K562 (cell line): Measurements from ENCODE around the gene PARD3. TPM values are rescaled to one million over a fixed set of nuclear protein-coding genes. Genes with fewer than 3 reads are reported as not detected.
"Not testable (repeated sequence)": the region's sequence is repeated elsewhere in the genome, so short reads cannot be mapped to it uniquely, and the experiment has no call there.

ENCODE experiments used
- ATAC-seq: fragments of 200-7000 bp; cut with Tn5 transposase; 3 replicates; pipeline ENCODE4 v1.9.1; 2020; ENCODE audit warnings: moderate library complexity
- BruUV-seq: library from RNA; stranded (reverse); fragments of 400-500 nt; replicated peaks from 2 replicates; lab custom pipeline; 2021; lab: Mats Ljungman, UMichigan
- CTCF ChIA-PET: fragments of 300-600 bp; formaldehyde crosslinking; extraction: SDS; loops from one replicate; lab custom pipeline; 2021; ENCODE audit warnings: low intra/inter-chr PET ratio; lab: Yijun Ruan, JAX
- POLR2A ChIA-PET: fragments of 300-600, 350-650 bp; sonication (Branson Sonifier 250); formaldehyde crosslinking; extraction: SDS; loops from one replicate; lab custom pipeline; 2021; ENCODE audit warnings: antibody characterized with exemption, inconsistent platforms; lab: Yijun Ruan, JAX
- DNase-seq, 4 experiments: peaks; one replicate each; pipeline versions ENCODE4 v3.0.0 to v3.0.0-alpha.2; 2011 to 2018; ENCODE audit warnings: low spot score in 3 of 4, mixed read lengths in 3 of 4; ENCODE audit errors: extremely low read depth in 1 of 4
- FAIRE-seq: peaks from 2 replicates; lab custom pipeline; 2011; peaks lifted over from hg19 to GRCh38; lab: Jason Lieb, UNC
- H2AFZ ChIP-seq: 2 replicates; pipeline ENCODE4 v1.6.0; 2011; ENCODE audit warnings: low read depth, low read length, control low read depth, inconsistent platforms
- H3K27ac ChIP-seq: fragments of 200-600 bp; 3 replicates; pipeline ENCODE4 v1.8.0; 2011; ENCODE audit warnings: low read depth, mild to moderate bottlenecking, control low read depth, inconsistent platforms, low read length, moderate library complexity, mixed read lengths; ENCODE audit errors: extremely low read depth
- H3K27me3 ChIP-seq, 2 experiments: fragments of 300-600 bp in 1 of 2; 2 replicates in 1 of 2; 3 replicates in 1 of 2; pipeline versions ENCODE4 v1.6.0 to v1.8.0; 2011; ENCODE audit warnings: inconsistent platforms in 2 of 2, low read length in 2 of 2, mild to moderate bottlenecking in 1 of 2, mixed read lengths in 1 of 2, moderate library complexity in 1 of 2; ENCODE audit not compliant: control insufficient read depth in 2 of 2, insufficient read depth in 2 of 2
- H3K36me3 ChIP-seq: fragments of 300-600 bp; 3 replicates; pipeline ENCODE4 v1.8.0; 2011; ENCODE audit warnings: mild to moderate bottlenecking, low read length, inconsistent platforms; ENCODE audit not compliant: control insufficient read depth, insufficient read depth
- H3K4me1 ChIP-seq, 2 experiments: fragments of 200-600 bp in 1 of 2; replicated peaks in 1 of 2; 2 replicates in 1 of 2; 3 replicates in 1 of 2; pipeline versions ENCODE4 v1.5.1 to v1.8.0; 2011; ENCODE audit warnings: inconsistent platforms in 2 of 2, low read length in 2 of 2, mild to moderate bottlenecking in 1 of 2, mixed read lengths in 1 of 2, moderate library complexity in 1 of 2; ENCODE audit not compliant: control insufficient read depth in 2 of 2, insufficient read depth in 2 of 2
- H3K4me2 ChIP-seq: 2 replicates; pipeline ENCODE4 v1.6.1; 2011; ENCODE audit warnings: low read length, control low read depth, inconsistent platforms, mixed read lengths; ENCODE audit not compliant: insufficient read depth
- H3K4me3 ChIP-seq: fragments of 200-600 bp; sonication (generic), shearing (Covaris generic); 2 replicates; pipeline ENCODE4 v1.5.1; 2016; ENCODE audit warnings: control low read depth, inconsistent platforms
- H3K79me2 ChIP-seq: fragments of 200-600 bp; 3 replicates; pipeline ENCODE4 v1.8.0; 2011; ENCODE audit warnings: low read length, inconsistent platforms; ENCODE audit not compliant: control insufficient read depth, insufficient read depth
- H3K9ac ChIP-seq, 2 experiments: 2 replicates each; pipeline versions ENCODE4 v1.6.0 to v1.6.1; 2011; ENCODE audit warnings: low read depth in 2 of 2, low read length in 2 of 2, control low read depth in 1 of 2, inconsistent platforms in 1 of 2, mild to moderate bottlenecking in 1 of 2, mixed read lengths in 1 of 2; ENCODE audit not compliant: insufficient read depth in 1 of 2
- H3K9me1 ChIP-seq: one replicate; pipeline ENCODE4 v1.6.0; 2011; ENCODE audit warnings: inconsistent platforms, mild to moderate bottlenecking, low read length, moderate library complexity; ENCODE audit not compliant: control insufficient read depth, insufficient read depth
- H3K9me3 ChIP-seq: replicated peaks from 2 replicates; pipeline ENCODE4 v1.5.1; 2011; ENCODE audit warnings: low read depth, low read length, inconsistent platforms; ENCODE audit not compliant: control insufficient read depth, insufficient read depth
- H4K20me1 ChIP-seq: replicated peaks from 2 replicates; pipeline ENCODE4 v1.6.1; 2011; ENCODE audit warnings: low read length, inconsistent platforms, mixed read lengths; ENCODE audit not compliant: control insufficient read depth, insufficient read depth
- ARID4B ChIP-seq: sonication (generic); formaldehyde crosslinking; IDR thresholded peaks from 2 replicates; pipeline ENCODE4 v1.8.0; 2022; ENCODE audit warnings: mild to moderate bottlenecking, missing genetic modification reagents
- ARNT ChIP-seq, 2 experiments: fragments of 450-650 bp; IDR thresholded peaks; 2 replicates each; pipeline ENCODE4 v1.6.1; 2016; ENCODE audit warnings: mild to moderate bottlenecking in 1 of 2
- BRCA1 ChIP-seq, 2 experiments: fragments of 450-650 bp in 1 of 2; sonication (generic) in 1 of 2; formaldehyde crosslinking in 1 of 2; IDR thresholded peaks; 2 replicates each; pipeline versions ENCODE4 v1.5.0 to v1.6.1; 2017 to 2020; ENCODE audit warnings: mild to moderate bottlenecking in 1 of 2, missing genetic modification reagents in 1 of 2
- EWSR1 ChIP-seq: fragments of 450-650 bp; IDR thresholded peaks from 2 replicates; pipeline ENCODE4 v1.6.1; 2018; ENCODE audit warnings: borderline replicate concordance, mild to moderate bottlenecking, low read depth, moderate library complexity; ENCODE audit not compliant: partially characterized antibody
- MEF2A ChIP-seq: IDR thresholded peaks from 2 replicates; pipeline ENCODE4 v1.6.1; 2011; ENCODE audit warnings: low read depth, mild to moderate bottlenecking, low read length, moderate library complexity; ENCODE audit not compliant: control insufficient read depth
- SP2 ChIP-seq: IDR thresholded peaks from 2 replicates; pipeline ENCODE4 v1.6.1; 2011; ENCODE audit warnings: mild to moderate bottlenecking, low read depth, low read length, moderate library complexity; ENCODE audit not compliant: poor library complexity, severe bottlenecking; ENCODE audit errors: extremely low read depth
- STAG1 ChIP-seq: sonication (generic); formaldehyde crosslinking; IDR thresholded peaks from 2 replicates; pipeline ENCODE4 v1.5.0; 2020; ENCODE audit warnings: missing genetic modification reagents, borderline replicate concordance
- ZBTB33 ChIP-seq: sonication (generic); formaldehyde crosslinking; IDR thresholded peaks from 2 replicates; pipeline ENCODE4 v1.8.1; 2023; ENCODE audit warnings: mild to moderate bottlenecking, missing genetic modification reagents
- WGBS: fragments of 100-300 bp; shearing (Covaris generic); methylation state at CpG from one replicate; pipeline ENCODE4 v1.1.6; 2016; ENCODE audit warnings: low coverage, mixed read lengths; ENCODE audit not compliant: insufficient coverage; ENCODE audit errors: missing lambda C conversion rate; 5-methylcytosine and 5-hydroxymethylcytosine counted together
- in situ Hi-C: fragments of 300-500 bp; cut with MboI; formaldehyde crosslinking; loops from 4 replicates; pipeline ENCODE4 v1.15.0; 2018; ENCODE audit warnings: inconsistent platforms, mixed read lengths
- intact Hi-C: fragments of 100-400 bp; cut with micrococcal nuclease; formaldehyde crosslinking; loops from 2 replicates; pipeline ENCODE4 v1.14.2; 2022
- polyA plus RNA-seq, 8 experiments: library from polyadenylated mRNA; depleted of rRNA in 4 of 8; stranded (reverse) in 5 of 8; unstranded in 3 of 8; fragments of >200 nt; fragmentation: Nextera tagmentation in 2 of 8; fragmentation: Illumina TruSeq in 1 of 8; extraction: Ambion mirVana in 2 of 8; extraction: Trizol in 1 of 8; gene quantifications; 2 replicates each; pipeline versions ENCODE4 v1.2.1 to v1.2.3, GENCODE V29; 2011 to 2014; ENCODE audit warnings: inconsistent platforms in 1 of 8, missing spikeins in 1 of 8
- total RNA-seq, 7 experiments: library from RNA; depleted of rRNA in 6 of 7; stranded (reverse); fragments of >200 nt in 6 of 7; fragmentation: Illumina TruSeq in 2 of 7; extraction: Trizol in 2 of 7; gene quantifications; 2 replicates each; pipeline versions ENCODE4 v1.2.1 to v1.2.3, GENCODE V29; 2011 to 2021; ENCODE audit warnings: low replicate concordance in 1 of 7

Gene PARD3
- total and polyA plus RNA-seq, 9 of the 15 experiments (the other 6 are each of a cell fraction or from before 2014, with no cell fraction given), result 2.7 to 11.7 (median 7.7) TPM

- not testable (repeated sequence) for FAIRE-seq, H3K9ac ChIP-seq, H3K27ac ChIP-seq
Observed at GRCh38 chr10:34757181-34757580, 57.9 kb downstream of the PARD3 start.

GRCh38 chr10:34756584-34756983 lies 58.5 kb downstream of the PARD3 start:
- BruUV-seq, result no TSS peak
- CTCF ChIA-PET, result no interaction called here
- no peaks in the 10 kb centered on the region for H3K79me2 ChIP-seq
- TF ChIP-seq ARNT (IDR thresholded peaks at IDR 0.05) (no peak), BRCA1 (IDR thresholded peaks at IDR 0.05) (no peak), BRCA1 (CRISPR knock-in tag; IDR thresholded peaks at IDR 0.05) (no peak), STAG1 (CRISPR knock-in tag) (no peak), ARID4B (no peak), ZBTB33 (no peak), MEF2A (no peak), EWSR1 (no peak), SP2 (no peak)

More at GRCh38 chr10:34757181-34757580, 57.9 kb downstream of the PARD3 start:
- DNase-seq, H3K9me3 ChIP-seq, in situ Hi-C loops, H3K4me3 ChIP-seq, BruUV-seq, H3K9me1 ChIP-seq, H3K4me1 ChIP-seq, ATAC-seq, intact Hi-C loops, POLR2A ChIA-PET, H3K27me3 ChIP-seq, H2AFZ ChIP-seq, H4K20me1 ChIP-seq, H3K4me2 ChIP-seq, CTCF ChIA-PET, H3K79me2 ChIP-seq, H3K36me3 ChIP-seq: not testable (repeated sequence)
- WGBS, result 54% methylated on average over 4 of the region's 4 CpGs

More at GRCh38 chr10:34756584-34756983, 58.5 kb downstream of the PARD3 start:
- intact Hi-C loops (no loop called here), in situ Hi-C loops (no loop called here)
- Histone ChIP-seq H3K4me2 (no peak overlapping the region), H3K27ac (no peak overlapping the region), H3K4me3 (no peak overlapping the region), H4K20me1 (no peaks in the 10 kb centered on the region), H2AFZ (no peak overlapping the region), H3K9me3 (no peaks in the 10 kb centered on the region), H3K4me1 (peaks cover 0 to 2% of the 10 kb centered on the region in 2 experiments; a peak in 2 of 5 replicates), H3K36me3 (no peaks in the 10 kb centered on the region), H3K9me1 (no peaks in the 10 kb centered on the region), H3K9ac (no peak overlapping the region), H3K27me3 (no peaks in the 10 kb centered on the region)
- FAIRE-seq (peak; percentile 11), ATAC-seq (no peak), DNase-seq (no peak)
- WGBS, result 36% methylated on average over 3 of the region's 3 CpGs
- POLR2A ChIA-PET, result no interaction called here
